HAP-1 (cell line): Measurements from ENCODE around the gene SLF2.
A peak's percentile ranks its signal among the peaks of the same experiment; 100 is the strongest.

Experiments used
- DNase-seq, 2 experiments: peaks; one replicate each; pipeline ENCODE4 v3.0.0-alpha.2; 2016 to 2020; ENCODE audit warnings: low spot score in 2 of 2
- H3K27me3 ChIP-seq: fragments of 250-450 bp; sonication (Bioruptor Pico); 2 replicates; pipeline ENCODE4 v1.5.1; 2020; ENCODE audit warnings: low read depth, mild to moderate bottlenecking, moderate library complexity
- H3K36me3 ChIP-seq: fragments of 250-450 bp; sonication (Bioruptor Pico); replicated peaks from 2 replicates; pipeline ENCODE4 v1.5.1; 2020; ENCODE audit warnings: mild to moderate bottlenecking
- H3K4me1 ChIP-seq: fragments of 250-450 bp; sonication (Bioruptor Pico); 2 replicates; pipeline ENCODE4 v1.5.1; 2020; ENCODE audit warnings: mild to moderate bottlenecking
- H3K4me3 ChIP-seq: fragments of 250-450 bp; sonication (Bioruptor Pico); 2 replicates; pipeline ENCODE4 v1.5.1; 2020; ENCODE audit warnings: mild to moderate bottlenecking, moderate library complexity
- H3K9me3 ChIP-seq: fragments of 250-450 bp; sonication (Bioruptor Pico); 2 replicates; pipeline ENCODE4 v1.5.1; 2020; ENCODE audit warnings: mild to moderate bottlenecking, moderate library complexity
- in situ Hi-C: fragments of 300-500 bp; cut with MboI; formaldehyde crosslinking; loops from 3 replicates; pipeline ENCODE4 v1.14.3; 2020; ENCODE audit warnings: low sequenced_read_pairs, inconsistent platforms, mixed read lengths

SLF2 gene

DNA sequence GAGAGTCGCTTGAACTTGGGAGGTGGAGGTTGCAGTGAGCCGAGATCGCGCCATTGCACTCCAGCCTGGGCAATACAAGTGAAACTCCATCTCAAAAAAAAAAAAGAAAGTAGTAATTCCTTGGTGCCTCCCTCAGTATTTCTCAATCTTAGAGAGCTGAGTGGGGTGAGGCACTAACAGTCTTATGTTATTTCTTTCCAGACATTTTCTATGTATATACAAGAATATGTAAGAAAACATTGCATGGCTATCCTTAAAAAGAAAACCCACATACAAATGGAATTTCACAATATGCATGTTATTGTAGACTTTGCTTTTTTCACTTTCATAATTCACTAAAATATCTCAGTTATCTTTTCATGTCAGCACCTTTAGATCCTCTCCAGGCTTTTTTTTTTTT, 13.6 kb upstream of the SLF2 start:
- no peak for DNase-seq
- Histone ChIP-seq H3K27me3 (no peaks in the 10 kb centered on the region; the same call in 1 of the 2 replicates), H3K36me3 (no peaks in the 10 kb centered on the region), H3K4me1 (peaks cover 11% of the 10 kb centered on the region; the same call in 1 of the 2 replicates), H3K4me3 (no peak overlapping the region), H3K9me3 (no peaks in the 10 kb centered on the region)
- in situ Hi-C loops, result no loop called here

- Histone ChIP-seq H3K9me3 (no peaks in the 10 kb centered on the region), H3K4me3 (no peak overlapping the region), H3K36me3 (no peaks in the 10 kb centered on the region), H3K27me3 (no peaks in the 10 kb centered on the region), H3K4me1 (no peaks in the 10 kb centered on the region)
- DNase-seq, result no peak
- in situ Hi-C loops, result no loop called here
Measured at GRCh38 chr10:100901051-100901450, 11.7 kb upstream of the SLF2 start.

DNA sequence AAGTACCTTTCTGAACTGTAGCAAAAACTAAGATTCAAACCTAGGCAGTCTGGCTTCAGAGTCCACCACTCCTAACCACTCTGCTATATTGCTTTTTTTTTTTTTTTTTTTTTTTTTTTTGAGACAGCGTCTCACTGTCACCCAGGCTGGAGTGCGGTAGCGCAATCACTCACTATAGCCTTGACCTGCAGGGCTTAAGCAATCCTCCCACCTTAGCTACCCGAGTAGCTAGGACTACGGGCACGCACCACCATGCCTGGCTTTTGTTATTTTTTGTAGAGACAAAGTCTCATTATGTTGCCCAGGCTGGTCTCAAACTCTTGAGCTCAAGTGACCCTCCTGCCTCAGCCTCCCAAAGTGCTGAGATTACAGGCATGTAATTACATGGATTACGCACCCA, 10.1 kb upstream of the SLF2 start:
- DNase-seq, result no peak
- H3K36me3 ChIP-seq, result no peaks in the 10 kb centered on the region
- no peaks in the 10 kb centered on the region for H3K9me3 ChIP-seq
- in situ Hi-C loops, result no loop called here
- no peak overlapping the region for H3K4me3 ChIP-seq
- H3K4me1 ChIP-seq, result no peaks in the 10 kb centered on the region
- H3K27me3 ChIP-seq, result no peaks in the 10 kb centered on the region

DNA sequence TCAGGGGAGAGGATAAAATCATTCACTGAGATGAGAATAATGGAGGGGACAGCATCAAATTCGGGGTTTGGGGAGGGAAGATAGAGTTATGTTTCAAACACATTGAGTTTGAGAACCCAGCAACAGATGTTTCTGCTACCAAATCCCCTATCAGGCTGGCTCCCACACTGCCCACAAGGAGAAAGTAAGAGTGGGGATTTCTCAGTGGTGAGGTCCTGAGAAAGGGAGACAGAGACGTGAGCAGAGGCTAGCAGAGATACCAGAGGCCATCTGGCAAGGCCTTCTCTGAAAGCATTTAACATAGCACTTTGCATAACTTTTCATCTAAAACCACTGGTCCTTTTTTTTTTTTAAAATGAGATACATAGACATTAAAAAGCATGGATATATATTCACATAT, 7.8 kb upstream of the SLF2 start:
- DNase-seq, result no peak
- in situ Hi-C loops, result no loop called here
- H3K9me3 ChIP-seq, result no peaks in the 10 kb centered on the region
- no peaks in the 10 kb centered on the region for H3K36me3 ChIP-seq
- no peak overlapping the region for H3K4me3 ChIP-seq
- no peaks in the 10 kb centered on the region for H3K27me3 ChIP-seq
- no peaks in the 10 kb centered on the region for H3K4me1 ChIP-seq

DNA sequence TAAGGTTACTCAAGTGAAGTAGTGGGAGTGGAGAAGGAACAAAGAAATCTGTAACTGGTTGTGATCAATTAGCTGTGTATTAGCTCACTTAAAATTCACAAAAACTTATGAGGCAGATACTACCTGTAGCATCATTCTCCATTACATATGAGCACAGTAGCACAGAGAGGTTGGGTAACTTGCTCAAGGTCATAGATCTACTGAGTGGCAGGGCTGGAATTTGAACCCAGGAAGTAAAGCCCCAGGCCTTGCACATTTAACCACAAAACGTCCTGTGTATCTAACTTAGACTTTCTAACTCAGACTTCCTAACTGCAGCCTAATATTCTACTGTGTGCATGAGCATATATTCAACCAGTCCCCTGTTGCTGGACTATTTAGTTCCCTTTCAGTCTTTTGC, 5.6 kb upstream of the SLF2 start:
- Histone ChIP-seq H3K4me1 (peaks cover 9% of the 10 kb centered on the region), H3K36me3 (no peaks in the 10 kb centered on the region), H3K4me3 (no peak overlapping the region), H3K9me3 (no peaks in the 10 kb centered on the region), H3K27me3 (no peaks in the 10 kb centered on the region)
- in situ Hi-C loops, result no loop called here
- no peak for DNase-seq

DNA sequence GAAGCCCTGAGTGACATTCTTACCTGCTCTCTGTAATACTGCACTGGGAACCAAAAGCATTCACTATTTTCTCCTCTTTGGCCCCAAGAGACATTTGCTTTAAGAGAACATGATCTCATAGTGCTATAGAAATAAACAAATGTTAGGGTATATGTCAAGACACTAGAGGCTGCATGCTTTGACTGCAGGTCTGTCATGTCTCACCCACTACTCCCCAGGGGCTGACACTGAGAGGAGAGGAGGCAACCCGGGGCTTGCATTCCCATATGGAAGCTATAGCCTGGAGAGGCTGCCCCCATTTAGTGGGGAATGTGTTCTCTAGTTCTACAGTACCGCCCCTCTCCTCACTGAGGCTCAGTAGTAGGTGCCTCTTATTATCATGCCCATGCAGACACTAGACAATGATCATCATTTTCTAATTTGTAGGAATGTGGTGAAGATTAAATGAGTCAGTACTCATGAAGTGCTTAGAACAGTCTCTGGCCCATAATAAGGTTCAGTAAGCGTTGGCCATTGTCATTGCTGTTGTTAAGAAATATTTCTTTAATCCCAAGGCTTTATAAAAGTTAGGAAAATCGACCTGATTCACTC, 4.9 kb upstream of the SLF2 start:
- H3K36me3 ChIP-seq, result no peaks in the 10 kb centered on the region
- no peaks in the 10 kb centered on the region for H3K9me3 ChIP-seq
- peaks cover 12% of the 10 kb centered on the region for H3K4me1 ChIP-seq
- in situ Hi-C loops, result no loop called here
- DNase-seq, result no peak
- H3K4me3 ChIP-seq, result no peak overlapping the region
- no peaks in the 10 kb centered on the region for H3K27me3 ChIP-seq

- DNase-seq, result no peak
- no peaks in the 10 kb centered on the region for H3K9me3 ChIP-seq
- H3K27me3 ChIP-seq, result no peaks in the 10 kb centered on the region
- H3K4me3 ChIP-seq, result no peak overlapping the region
- no peaks in the 10 kb centered on the region for H3K36me3 ChIP-seq
- peaks cover 12% of the 10 kb centered on the region for H3K4me1 ChIP-seq
- in situ Hi-C loops, result no loop called here
Measured at GRCh38 chr10:100908378-100908777, 4.4 kb upstream of the SLF2 start.

DNA sequence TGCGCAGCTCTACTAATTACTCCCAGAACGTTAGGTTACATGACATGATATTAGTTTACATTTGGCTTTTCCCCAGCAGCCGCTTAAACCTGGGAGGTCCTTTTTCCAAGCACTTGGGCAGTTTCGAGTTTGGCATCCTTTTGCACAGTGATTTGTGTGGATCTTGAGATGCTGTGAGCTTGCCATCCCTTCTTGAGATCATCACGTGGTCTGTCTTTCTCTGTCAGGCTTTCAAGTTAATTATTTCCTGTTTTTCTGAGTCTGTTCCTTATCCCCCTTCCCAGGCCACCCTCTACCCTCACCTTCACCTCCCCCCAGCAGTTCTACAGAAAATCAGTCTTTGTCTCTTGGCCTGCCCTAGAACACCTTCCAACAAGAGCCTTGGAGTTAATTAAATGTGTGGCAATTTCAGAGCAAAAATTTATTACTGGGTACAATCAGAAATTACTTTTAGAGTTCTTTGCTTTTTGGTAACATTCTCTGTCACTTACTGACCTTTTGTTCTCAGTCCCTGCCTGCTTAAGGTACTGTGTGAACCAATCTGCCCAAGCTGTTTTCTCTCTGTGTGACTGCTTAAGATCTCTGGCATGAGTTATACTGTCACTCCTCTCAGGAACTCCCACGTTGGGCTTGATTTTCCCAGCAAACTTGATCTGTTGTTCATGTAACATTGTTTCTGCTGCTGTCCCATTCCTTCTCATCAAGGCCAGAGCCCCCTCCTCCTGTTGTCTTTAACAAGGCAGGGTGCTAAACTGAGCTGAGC, 3.1 kb upstream of the SLF2 start:
- Histone ChIP-seq H3K9me3 (no peaks in the 10 kb centered on the region), H3K36me3 (no peaks in the 10 kb centered on the region), H3K4me3 (no peak overlapping the region), H3K4me1 (peaks cover 19% of the 10 kb centered on the region), H3K27me3 (no peaks in the 10 kb centered on the region)
- DNase-seq, result no peak
- in situ Hi-C loops, result no loop called here

DNA sequence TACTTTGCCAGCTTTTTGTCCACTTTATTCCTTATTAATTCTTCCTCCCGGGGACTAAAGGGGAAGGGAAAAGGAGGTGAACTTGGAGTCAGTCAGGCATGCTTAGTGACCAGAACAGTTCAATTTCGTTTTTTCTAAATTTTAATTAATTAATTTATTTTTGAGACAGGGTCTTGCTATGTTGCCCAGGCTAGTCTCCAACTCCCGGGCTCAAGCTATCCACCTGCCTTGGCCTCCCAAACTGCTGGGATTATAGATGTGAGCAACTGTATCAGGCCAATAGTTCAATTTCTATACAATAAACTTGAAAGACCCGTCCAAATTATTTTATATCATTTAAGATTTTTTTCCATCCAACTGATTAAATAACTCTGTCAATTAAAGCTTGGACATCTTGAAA, 1.3 kb upstream of the SLF2 start:
- no peak for DNase-seq
- Histone ChIP-seq H3K4me1 (peaks cover 19% of the 10 kb centered on the region), H3K9me3 (no peaks in the 10 kb centered on the region), H3K27me3 (no peaks in the 10 kb centered on the region), H3K4me3 (no peak overlapping the region), H3K36me3 (no peaks in the 10 kb centered on the region)
- in situ Hi-C loops, result no loop called here

- Histone ChIP-seq H3K9me3 (no peaks in the 10 kb centered on the region), H3K27me3 (no peaks in the 10 kb centered on the region), H3K4me3 (peak overlapping the region; percentile 88), H3K4me1 (peaks cover 19% of the 10 kb centered on the region), H3K36me3 (no peaks in the 10 kb centered on the region)
- DNase-seq, result no peak
- in situ Hi-C loops, result no loop called here
Measured at GRCh38 chr10:100912013-100912604, 654 bp upstream of the SLF2 start.

DNA sequence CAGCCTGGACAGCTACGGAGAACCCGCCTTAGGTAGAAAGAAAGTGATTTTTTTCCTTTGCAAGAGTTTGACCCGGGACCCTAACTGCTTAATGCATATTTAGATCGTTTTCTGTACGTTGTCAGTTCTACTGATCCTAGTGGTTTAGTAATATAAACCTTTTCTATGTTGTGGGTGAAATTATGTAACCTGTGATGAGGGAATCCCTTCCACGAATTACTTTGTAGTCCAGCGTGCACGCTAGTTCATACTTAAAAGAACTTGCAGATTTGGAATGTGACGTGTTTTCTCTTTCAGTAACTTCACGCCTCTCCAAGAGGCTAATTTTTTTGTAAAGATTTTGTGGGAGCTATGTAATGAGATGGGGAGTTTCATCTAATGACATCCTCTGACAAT, 705 bp downstream of the SLF2 start:
- peaks cover 19% of the 10 kb centered on the region for H3K4me1 ChIP-seq
- in situ Hi-C loops, result no loop called here
- H3K9me3 ChIP-seq, result no peaks in the 10 kb centered on the region
- no peaks in the 10 kb centered on the region for H3K27me3 ChIP-seq
- H3K4me3 ChIP-seq, result peak overlapping the region; percentile 88
- H3K36me3 ChIP-seq, result peaks cover 8% of the 10 kb centered on the region
- no peak for DNase-seq

DNA sequence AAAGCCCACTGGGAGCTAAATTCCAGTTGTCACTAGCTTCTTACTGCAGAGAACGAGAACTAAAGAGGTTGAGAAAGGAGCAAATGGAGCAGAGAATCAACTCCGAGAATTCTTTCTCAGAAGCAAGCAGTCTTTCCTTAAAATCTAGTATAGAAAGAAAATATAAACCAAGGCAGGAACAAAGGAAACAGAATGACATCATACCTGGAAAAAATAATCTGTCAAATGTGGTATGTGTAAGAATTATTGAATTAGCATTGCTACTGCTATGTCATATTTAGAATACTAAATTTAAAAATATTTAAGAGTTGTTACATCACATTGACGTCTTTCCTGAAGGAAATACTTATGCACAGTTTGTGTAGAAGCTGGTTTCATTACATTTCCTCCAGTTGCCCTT, 4.3 kb downstream of the SLF2 start:
- H3K4me1 ChIP-seq, result peaks cover 12% of the 10 kb centered on the region
- in situ Hi-C loops, result no loop called here
- no peaks in the 10 kb centered on the region for H3K27me3 ChIP-seq

DNA sequence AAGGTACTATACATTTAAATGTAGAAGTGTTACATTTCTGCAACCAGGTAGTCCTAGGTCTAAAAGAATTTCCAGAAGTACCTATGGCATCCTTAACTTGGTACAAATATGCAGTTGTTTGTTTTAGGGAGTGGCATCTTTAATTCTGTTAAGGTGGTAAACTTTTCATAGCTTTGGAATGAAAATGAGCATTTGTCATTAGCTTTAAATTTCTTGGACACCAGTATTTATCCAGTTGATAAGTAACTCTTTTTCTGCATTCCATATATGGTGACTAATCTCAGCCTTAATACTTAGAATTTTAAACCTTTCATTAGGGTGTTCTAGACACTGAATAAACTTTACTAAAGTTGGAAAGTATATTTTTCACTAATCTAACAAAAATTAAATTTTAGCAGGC, 10.8 kb downstream of the SLF2 start:
- in situ Hi-C loops, result no loop called here
- Histone ChIP-seq H3K27me3 (no peaks in the 10 kb centered on the region), H3K36me3 (peaks cover 50% of the 10 kb centered on the region), H3K4me1 (peaks cover 7% of the 10 kb centered on the region; the same call in 1 of the 2 replicates), H3K9me3 (no peaks in the 10 kb centered on the region), H3K4me3 (no peak overlapping the region)
- DNase-seq, result no peak

More for the DNA sequence above, 4.3 kb downstream of the SLF2 start:
- DNase-seq, result no peak
- H3K9me3 ChIP-seq, result no peaks in the 10 kb centered on the region
- peaks cover 26% of the 10 kb centered on the region for H3K36me3 ChIP-seq
- no peak overlapping the region for H3K4me3 ChIP-seq

DNA sequence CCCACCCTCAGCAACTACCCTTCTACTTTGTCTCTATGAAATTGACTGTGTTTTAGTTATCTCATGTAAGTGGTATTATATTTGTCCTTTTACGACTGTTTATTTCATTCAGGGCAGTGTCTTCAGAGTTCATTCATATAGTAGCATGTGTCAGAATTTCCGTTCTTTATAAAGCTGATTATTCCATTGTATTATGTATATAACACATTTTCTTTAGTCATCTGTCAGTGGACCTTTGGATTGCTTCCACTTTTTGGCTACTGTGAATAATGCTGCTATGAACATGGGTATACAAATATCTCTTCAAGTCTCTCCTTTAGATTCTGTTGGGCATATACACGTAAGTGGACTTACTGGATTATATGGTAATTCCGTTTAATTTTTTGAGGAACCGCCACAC, 14.5 kb downstream of the SLF2 start:
- Histone ChIP-seq H3K9me3 (no peaks in the 10 kb centered on the region), H3K36me3 (peaks cover 57% of the 10 kb centered on the region), H3K4me3 (no peak overlapping the region), H3K4me1 (peaks cover 7% of the 10 kb centered on the region; the same call in 1 of the 2 replicates), H3K27me3 (no peaks in the 10 kb centered on the region)
- DNase-seq, result no peak
- in situ Hi-C loops, result no loop called here
